Pancreas (tissue), 10 donors: ENCODE measurements around the gene SPIRE1. TPM values are rescaled to one million over a fixed set of nuclear protein-coding genes. Genes with fewer than 3 reads are reported as not detected.
A peak's percentile ranks its signal among the peaks of the same experiment; 100 is the strongest.
"Not testable (repeated sequence)": the region's sequence is repeated elsewhere in the genome, so short reads cannot be mapped to it uniquely, and the experiment has no call there.

ENCODE experiments used
- ATAC-seq, 4 donors: fragments of 200-7000 bp; cut with Tn5 transposase; one replicate each; pipeline versions ENCODE4 v1.8.0 to v1.9.1; 2020; ENCODE audit warnings: mild to moderate bottlenecking in 4 of 4, moderate library complexity in 4 of 4
- DNase-seq, 6 donors: peaks; one replicate each; pipeline ENCODE4 v3.0.0-alpha.2; 2020
- FAIRE-seq: peaks from 2 replicates; lab custom pipeline; 2012; peaks lifted over from hg19 to GRCh38; lab: Jason Lieb, UNC
- H3K27ac ChIP-seq, 4 donors: fragments of 200-600 bp; sonication (generic); 1 replicate in 3 of 4; 2 replicates in 1 of 4; pipeline versions ENCODE4 v1.5.0 to v1.8.0; 2020
- H3K27me3 ChIP-seq, 4 donors: fragments of 200-600 bp; one replicate each; pipeline ENCODE4 v1.8.0; 2021
- H3K36me3 ChIP-seq, 3 donors: fragments of 200-600 bp; sonication (generic) in 1 of 3; one replicate each; pipeline versions ENCODE4 v1.5.0 to v1.8.0; 2020 to 2021
- H3K4me1 ChIP-seq, 3 donors: fragments of 200-600 bp; one replicate each; pipeline ENCODE4 v1.8.0; 2021
- H3K4me3 ChIP-seq, 4 donors: fragments of 200-600 bp; sonication (generic) in 2 of 4; one replicate each; pipeline versions ENCODE4 v1.5.0 to v1.8.0; 2020 to 2021
- H3K9me3 ChIP-seq, 4 donors: fragments of 200-600 bp; one replicate each; pipeline ENCODE4 v1.8.0; 2021
- CTCF ChIP-seq, 4 donors: fragments of 200-600 bp; sonication (generic) in 3 of 4; IDR thresholded peaks; one replicate each; pipeline versions ENCODE4 v1.5.0 to v1.8.0; 2021; ENCODE audit warnings: antibody characterized with exemption in 4 of 4
- WGBS, 2 donors: extraction: QIAGEN DNeasy Blood & Tissue Kit; methylation state at CpG; one replicate each; pipeline ENCODE4 v1.1.7; 2013; 5-methylcytosine and 5-hydroxymethylcytosine counted together
- intact Hi-C, 3 donors: fragments of 100-400 bp; cut with DNase I; formaldehyde crosslinking; loops; one replicate each; pipeline versions ENCODE4 v1.11.1 to v1.14.2; 2022
- polyA plus RNA-seq, 2 donors: library from polyadenylated mRNA; stranded (reverse); fragments of 200-250 nt; gene quantifications; one replicate each; pipeline ENCODE4 v1.2.3, GENCODE V29; 2013
- total RNA-seq, 6 donors: library from RNA; stranded (reverse); fragmentation: NEBNext Ultra II Directional in 4 of 6; extraction: Animal tissue kit (Norgen Biotek cat#: 25700) in 4 of 6; gene quantifications; one replicate each; pipeline versions ENCODE4 v1.2.1 to v1.2.4, GENCODE V29; 2021 to 2023
- donor health status: healthy with polysubstance abuse.
- donor health status: DM: no; HTN: no; CAD: no; lungs with moderate emphysema.
- donor health status: DM: no; HTN: no; CAD: no.
- donor health status: control.
- donor health status: control.
- donor health status: Bipolar disorder and iron deficiency.
- donor health status: DM: yes; HTN: yes; CAD: no.
- donor health status: DM: no; HTN: no; CAD: no.
- donor health status: DM: no; HTN: no; CAD: no.
- donor health status: DM: yes; HTN: yes; CAD: no.

Gene SPIRE1
- total and polyA plus RNA-seq, 8 donors: 2.9 to 17.6 (median 10.0) TPM

- WGBS, 2 donors: 82 to 88% methylated on average over 5 of the region's 5 CpGs
- intact Hi-C loops: no loop called here
- FAIRE-seq: no peak
Measured at GRCh38 chr18:12416098-12416729, 241.7 kb downstream of the SPIRE1 start.

DNA sequence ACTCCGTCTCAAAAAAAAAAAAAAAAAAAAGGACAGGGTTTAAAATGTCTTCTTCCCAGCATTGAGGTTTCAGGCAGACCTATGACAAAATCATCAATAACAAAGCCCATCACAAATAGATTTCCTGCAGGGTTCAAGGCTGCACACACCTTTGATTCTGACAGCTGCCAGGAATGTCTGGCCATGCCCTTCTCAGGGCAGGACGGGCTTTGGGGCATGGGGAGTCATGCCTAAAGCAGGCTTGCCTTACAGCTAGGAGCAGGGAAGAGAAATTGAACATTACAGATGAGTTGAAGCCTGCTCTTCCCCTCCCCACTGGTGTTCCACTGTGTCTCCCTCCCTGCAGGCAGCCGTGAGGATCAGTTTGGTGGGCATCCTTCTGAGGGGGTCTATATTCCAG lies 246.5 kb downstream of the SPIRE1 start:
- Histone ChIP-seq H3K27ac (no peak overlapping the region), H3K27me3 (no peaks in the 10 kb centered on the region), H3K36me3 (no peaks in the 10 kb centered on the region), H3K4me3 (no peak overlapping the region), H3K9me3 (no peaks in the 10 kb centered on the region), H3K4me1 (no peaks in the 10 kb centered on the region)
- TF ChIP-seq CTCF (IDR thresholded peaks at IDR 0.05): no peak
- intact Hi-C loops: no loop called here
- DNase-seq (no peak), FAIRE-seq (no peak), ATAC-seq (no peak)
- 94 to 97% methylated on average over 2 of the region's 3 CpGs for WGBS, 2 donors

More at GRCh38 chr18:12416098-12416729, 241.7 kb downstream of the SPIRE1 start:
- no peak overlapping the region for H3K4me3 ChIP-seq
- TF ChIP-seq CTCF (IDR thresholded peaks at IDR 0.05): no peak
- H3K27ac ChIP-seq: peak overlapping the region in 1 of 4 donors; percentile 19
- ATAC-seq: no peak
- H3K27me3 ChIP-seq: no peaks in the 10 kb centered on the region
- H3K4me1 ChIP-seq: no peaks in the 10 kb centered on the region
- DNase-seq: no peak
- H3K36me3 ChIP-seq: no peaks in the 10 kb centered on the region
- H3K9me3 ChIP-seq: no peaks in the 10 kb centered on the region

GRCh38 chr18:12410747-12411146 lies 247.2 kb downstream of the SPIRE1 start:
- H3K27me3 ChIP-seq, DNase-seq, H3K4me1 ChIP-seq, FAIRE-seq, ATAC-seq, H3K27ac ChIP-seq, intact Hi-C loops, H3K9me3 ChIP-seq, H3K36me3 ChIP-seq, H3K4me3 ChIP-seq: not testable (repeated sequence)
- 72 to 73% methylated on average over 9 of the region's 9 CpGs for WGBS, 2 donors

DNA sequence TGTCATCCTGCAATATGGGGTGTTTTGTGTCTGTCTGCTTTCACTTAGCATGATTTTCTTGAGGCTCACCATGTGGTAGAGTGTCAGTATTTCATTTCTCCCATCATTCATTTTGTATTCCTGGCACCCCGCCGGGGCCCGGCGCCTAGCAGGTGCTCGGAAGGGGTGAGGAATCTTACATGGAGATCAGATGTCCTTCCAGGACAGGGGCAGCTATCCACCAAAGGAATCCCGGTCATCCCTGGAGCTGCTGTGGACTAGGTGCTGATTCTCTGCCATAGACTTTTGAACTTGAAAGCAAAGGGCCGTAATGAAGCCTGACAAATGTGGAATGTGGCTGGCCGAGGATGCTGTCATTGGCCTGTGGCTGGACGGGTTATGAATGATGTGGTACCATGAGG lies 247.8 kb downstream of the SPIRE1 start:
- Histone ChIP-seq H3K4me1 (no peaks in the 10 kb centered on the region), H3K27ac (no peak overlapping the region), H3K9me3 (no peaks in the 10 kb centered on the region), H3K4me3 (no peak overlapping the region), H3K27me3 (peaks cover 0 to 2% (median 0%) of the 10 kb centered on the region in 4 donors), H3K36me3 (no peaks in the 10 kb centered on the region)
- WGBS, 2 donors: 89 to 92% methylated on average over 9 of the region's 9 CpGs
- ATAC-seq: no peak
- no peak for TF ChIP-seq CTCF (IDR thresholded peaks at IDR 0.05)
- FAIRE-seq: no peak
- intact Hi-C loops: no loop called here
- DNase-seq: no peak

- no peak for ATAC-seq
- DNase-seq: no peak
- Histone ChIP-seq H3K4me1 (no peaks in the 10 kb centered on the region), H3K27ac (no peak overlapping the region), H3K27me3 (peaks cover 0 to 3% (median 0%) of the 10 kb centered on the region in 4 donors), H3K9me3 (no peaks in the 10 kb centered on the region), H3K4me3 (no peak overlapping the region), H3K36me3 (no peaks in the 10 kb centered on the region)
- no peak for TF ChIP-seq CTCF (IDR thresholded peaks at IDR 0.05)
- 48 to 52% methylated on average over 3 of the region's 3 CpGs for WGBS, 2 donors
- intact Hi-C loops: no loop called here
- no peak for FAIRE-seq
Measured at GRCh38 chr18:12409469-12409868, 248.4 kb downstream of the SPIRE1 start.
